Umbilical cord (tissue), 2 donors: ENCODE results near the gene TIPRL. TPM values are rescaled to one million over a fixed set of nuclear protein-coding genes. Genes with fewer than 3 reads are reported as not detected.

Experiments
- DNase-seq: peaks from one replicate; pipeline ENCODE4 v3.0.0-alpha.2; 2015; ENCODE audit warnings: low spot score
- total RNA-seq: library from RNA; depleted of rRNA; stranded (reverse); fragments of >200 nt; gene quantifications from one replicate; pipeline ENCODE4 v1.2.3, GENCODE V29; 2014; ENCODE audit warnings: low replicate concordance; ENCODE audit not compliant: insufficient read depth

TIPRL gene
- total RNA-seq, 1 donor from 2014 or later = 46.0 TPM

- no peak for DNase-seq
These were observed 34.6 kb downstream of the TIPRL start for GRCh38 chr1:168213349-168213748.

GRCh38 chr1:168216171-168216570, 37.4 kb downstream of the TIPRL start:
- no peak for DNase-seq

- DNase-seq = no peak
These were observed 38.9 kb downstream of the TIPRL start for GRCh38 chr1:168217664-168218063.

- DNase-seq = no peak
These were observed 39.9 kb downstream of the TIPRL start for GRCh38 chr1:168218658-168219057.

- DNase-seq = no peak
These were observed 41.7 kb downstream of the TIPRL start for GRCh38 chr1:168220470-168220871.

- DNase-seq = no peak
These were observed 42.5 kb downstream of the TIPRL start for GRCh38 chr1:168221275-168221674.

- DNase-seq = no peak
These were observed 44.5 kb downstream of the TIPRL start for GRCh38 chr1:168223261-168223660.

GRCh38 chr1:168223681-168224540, 45.1 kb downstream of the TIPRL start:
- no peak for DNase-seq

GRCh38 chr1:168224991-168225390, 46.2 kb downstream of the TIPRL start:
- no peak for DNase-seq

GRCh38 chr1:168225476-168226190, 46.9 kb downstream of the TIPRL start, which contains the start of gene SFT2D2:
Gene SFT2D2, plus strand, starts transcription at chr1:168226004. Its CDS starts 76 bp downstream, at chr1:168226080.
- peak; percentile 83 for DNase-seq

GRCh38 chr1:168227620-168228019, 48.9 kb downstream of the TIPRL start:
- DNase-seq = no peak

- no peak for DNase-seq
These were observed 51.1 kb downstream of the TIPRL start for GRCh38 chr1:168229893-168230292.

GRCh38 chr1:168230709-168231108, 51.9 kb downstream of the TIPRL start:
- no peak for DNase-seq

- DNase-seq = no peak
These were observed 56.2 kb downstream of the TIPRL start for GRCh38 chr1:168234846-168235547.

GRCh38 chr1:168235548-168235885, 56.8 kb downstream of the TIPRL start:
- DNase-seq = no peak

- DNase-seq = no peak
These were observed 57.2 kb downstream of the TIPRL start for GRCh38 chr1:168235937-168236336.

- no peak for DNase-seq
These were observed 58.3 kb downstream of the TIPRL start for GRCh38 chr1:168236836-168237611.

- peak; percentile 83 for DNase-seq
These were observed 64.4 kb downstream of the TIPRL start for GRCh38 chr1:168243198-168243597.

GRCh38 chr1:168243636-168244212, 65.0 kb downstream of the TIPRL start:
- no peak for DNase-seq

- no peak for DNase-seq
These were observed 66.3 kb downstream of the TIPRL start for GRCh38 chr1:168245042-168245441.

GRCh38 chr1:168246506-168246905, 67.7 kb downstream of the TIPRL start:
- no peak for DNase-seq
